NOMO-1 treated with DMSO at 0.1 percent for 48 hours (cell line): Measurements from ENCODE around the gene PPM1H.
A peak's percentile ranks its signal among the peaks of the same experiment; 100 is the strongest.
"Not testable (repeated sequence)": the region's sequence is repeated elsewhere in the genome, so short reads cannot be mapped to it uniquely, and the experiment has no call there.

Source experiments
- DNase-seq: peaks from one replicate; lab custom pipeline; 2025; ENCODE audit not compliant: unreplicated experiment; lab: John Stamatoyannopoulos, UW

PPM1H gene

DNA sequence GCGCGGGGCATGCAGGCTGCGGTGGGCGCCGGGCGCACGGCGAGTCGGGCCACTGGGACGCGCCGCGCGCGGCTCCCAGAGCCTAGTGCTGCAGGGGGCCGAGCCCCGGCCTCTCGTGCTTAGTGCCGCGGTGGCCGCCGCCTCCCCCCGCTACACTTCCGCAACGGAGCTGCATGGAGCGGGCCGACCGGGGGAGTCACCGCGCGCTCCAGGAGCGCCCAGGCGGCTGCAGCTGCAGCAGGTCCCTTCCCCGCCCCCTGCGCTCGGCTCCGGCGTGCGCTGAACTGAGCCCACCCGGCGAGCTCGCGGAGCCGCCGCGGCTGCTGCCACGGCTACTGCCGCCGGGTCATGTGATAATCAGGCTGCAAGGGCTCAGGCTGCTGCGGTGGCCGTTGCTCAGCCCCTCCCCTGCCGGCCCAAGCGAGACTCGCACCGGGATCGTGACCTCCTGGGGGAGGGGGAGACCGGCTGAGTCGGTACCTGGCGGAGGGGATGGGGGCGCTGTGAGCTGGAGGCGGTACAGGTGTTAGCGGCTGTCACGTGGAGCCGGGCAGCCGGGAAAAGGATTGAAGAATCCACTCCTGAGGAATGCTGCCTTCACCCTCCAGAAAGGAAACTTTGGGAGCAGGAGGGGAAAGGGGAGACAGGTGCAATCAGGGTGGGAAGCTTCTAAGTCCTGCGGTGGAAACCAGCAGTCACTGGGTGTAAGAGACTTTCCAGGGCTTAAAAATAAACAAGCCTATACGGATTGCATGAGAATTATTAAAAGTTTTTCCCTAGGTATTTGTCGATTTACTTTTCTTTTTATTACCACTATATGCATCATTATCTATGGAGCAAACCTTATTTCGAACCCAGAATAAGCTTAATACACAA is at the start of gene PPM1H:
Gene PPM1H (minus strand): TSS at position 352 of the 876 bp plus-strand sequence. CDS start 414 bp downstream, outside the sequence.
- DNase-seq = peak; percentile 48

DNA sequence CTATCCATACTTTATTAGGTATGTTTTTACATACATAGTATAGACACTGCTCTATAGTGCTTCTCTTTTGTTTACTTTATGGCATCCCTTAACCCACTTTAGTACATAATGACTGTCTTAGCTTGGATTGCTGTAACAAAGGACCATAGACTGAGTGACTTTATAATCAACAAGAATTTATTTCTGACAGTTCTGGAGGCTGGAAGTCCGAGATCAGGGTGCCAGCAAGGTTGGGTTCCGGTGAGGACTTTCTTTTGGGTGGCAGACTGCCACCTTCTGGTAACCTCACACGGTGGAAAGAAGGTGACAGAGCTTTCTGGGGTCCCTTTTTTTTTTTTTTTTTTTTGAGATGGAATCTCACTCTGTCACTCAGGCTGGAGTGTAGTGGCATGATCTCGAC is 48.6 kb upstream of the PPM1H start:
- no peak for DNase-seq

GRCh38 chr12:62978768-62979167 is 43.8 kb upstream of the PPM1H start:
- no peak for DNase-seq

GRCh38 chr12:62977883-62978282 is 42.9 kb upstream of the PPM1H start:
- DNase-seq = no peak

GRCh38 chr12:62977418-62977817 is 42.5 kb upstream of the PPM1H start:
- no peak for DNase-seq

DNA sequence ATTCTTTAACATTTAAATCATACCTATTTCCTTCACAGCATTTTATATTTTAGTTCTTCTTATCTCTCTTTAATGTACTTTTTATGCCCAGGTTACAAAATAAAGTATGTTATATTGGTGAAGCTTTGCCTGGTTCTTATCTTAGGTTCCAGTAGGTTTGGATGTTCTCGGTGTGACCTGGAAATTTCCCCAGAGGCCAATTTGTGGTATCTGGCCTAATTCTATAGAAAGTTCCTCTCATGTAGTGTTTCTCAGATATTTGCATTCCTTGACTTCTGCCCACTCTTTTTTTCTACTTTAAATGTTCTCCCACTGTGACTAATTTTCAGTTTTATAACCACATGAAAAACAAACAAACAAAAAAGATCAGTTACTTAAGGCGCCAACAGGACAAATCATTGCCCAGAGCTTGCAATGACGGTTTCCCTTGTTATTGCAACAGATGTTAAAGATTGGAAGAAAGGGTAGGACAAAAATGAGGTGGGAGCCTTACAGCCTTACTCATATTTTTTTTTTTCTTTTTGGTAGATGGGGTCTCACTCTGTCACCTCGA is 41.2 kb upstream of the PPM1H start:
- DNase-seq = no peak

DNA sequence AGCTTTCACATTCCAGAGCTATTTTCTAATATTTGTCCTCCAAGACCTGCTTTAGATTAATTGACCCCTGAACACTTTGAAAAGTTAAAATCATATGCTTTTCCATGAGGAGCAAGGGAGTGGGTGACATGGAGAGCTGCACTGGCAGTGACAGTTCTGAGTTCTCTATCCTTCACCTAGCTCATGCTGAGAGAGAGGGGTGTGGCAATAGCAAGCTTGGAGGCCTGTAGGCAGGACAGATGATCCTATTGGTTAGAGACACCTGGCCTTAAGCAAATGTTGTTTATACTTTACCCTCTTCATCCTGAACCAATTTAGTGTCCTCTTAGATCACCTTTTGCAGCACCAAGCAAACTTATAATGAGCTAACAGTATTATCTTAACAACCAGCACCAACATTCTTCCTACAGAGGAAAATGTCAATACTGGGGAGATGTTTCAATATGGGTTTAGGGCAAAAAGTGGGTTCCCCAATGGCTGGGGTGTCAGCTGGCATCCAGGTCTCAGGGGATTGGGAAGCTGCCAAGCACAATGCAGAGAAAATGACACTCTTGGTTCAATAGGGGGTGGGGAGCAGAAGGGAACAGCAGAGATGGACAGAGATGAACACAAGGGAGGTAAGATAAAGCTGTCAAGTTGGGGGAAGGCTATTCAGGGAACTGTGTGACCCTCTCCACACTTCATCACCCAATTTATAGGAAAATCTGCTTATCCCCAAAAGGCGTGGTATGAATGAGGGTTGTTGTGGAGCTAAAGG is 37.0 kb upstream of the PPM1H start:
- no peak for DNase-seq

- no peak for DNase-seq
Measured at GRCh38 chr12:62969695-62970094, 34.7 kb upstream of the PPM1H start.

DNA sequence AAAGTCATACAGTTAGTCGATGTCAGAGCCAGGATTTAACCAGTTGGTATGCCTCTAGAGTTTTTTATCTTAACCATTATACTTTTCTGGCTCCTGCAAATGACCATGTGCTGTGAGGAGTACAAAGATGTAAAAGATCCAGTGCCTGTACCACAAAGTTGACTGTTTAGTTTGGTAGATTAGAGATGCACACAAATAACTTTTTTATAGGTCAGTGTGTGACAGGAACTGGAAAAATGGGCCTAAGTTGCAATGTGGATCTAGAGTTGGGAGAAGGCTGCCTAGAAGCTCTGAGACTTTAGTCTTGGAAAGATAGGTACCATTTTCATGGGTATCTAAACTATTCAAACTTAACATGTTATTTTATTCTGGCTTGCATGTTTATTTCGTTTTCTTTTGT is 32.8 kb upstream of the PPM1H start:
- no peak for DNase-seq

DNA sequence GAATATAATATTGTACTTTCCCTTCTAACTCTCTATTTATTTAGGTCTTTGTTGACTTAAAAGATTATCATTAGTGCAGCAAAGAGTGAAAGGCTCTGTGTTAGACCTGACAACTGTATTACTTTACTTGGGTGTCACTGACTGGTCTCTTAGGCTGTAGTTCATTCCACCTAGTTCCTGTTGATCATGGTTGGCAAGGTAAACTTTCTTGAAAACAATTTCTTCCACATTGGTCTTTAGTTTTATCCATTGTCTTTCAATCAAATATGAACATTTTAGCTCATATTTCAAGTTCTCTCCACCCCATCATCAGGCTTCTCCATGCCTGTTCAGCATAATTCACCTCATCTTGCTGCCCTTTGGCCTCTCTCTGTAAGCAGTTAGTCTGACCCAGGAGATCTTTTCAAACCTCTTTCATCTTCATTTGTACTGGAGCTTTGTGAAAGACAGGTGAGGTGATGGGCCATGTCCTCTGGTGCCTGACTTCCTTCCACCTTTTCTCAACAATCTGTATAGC is 32.1 kb upstream of the PPM1H start:
- no peak for DNase-seq

- DNase-seq = not testable (repeated sequence)
Measured at GRCh38 chr12:62966446-62966989, 31.6 kb upstream of the PPM1H start.

DNA sequence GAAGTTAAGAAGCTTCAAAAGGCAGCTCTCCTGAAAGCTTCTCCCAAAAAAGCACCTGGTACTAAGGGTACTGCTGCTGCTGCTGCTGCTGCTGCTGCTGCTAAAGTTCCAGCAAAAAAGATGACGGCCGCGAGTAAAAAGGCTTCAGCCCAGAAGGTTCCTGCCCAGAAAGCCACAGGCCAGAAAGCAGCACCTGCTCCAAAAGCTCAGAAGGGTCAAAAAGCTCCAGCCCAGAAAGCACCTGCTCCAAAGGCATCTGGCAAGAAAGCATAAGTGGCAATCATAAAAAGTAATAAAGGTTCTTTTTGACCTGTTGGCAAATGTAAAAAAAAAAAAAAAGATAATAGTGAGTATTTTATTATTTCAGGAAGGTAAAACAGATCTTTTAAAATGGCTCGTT is 30.8 kb upstream of the PPM1H start:
- not testable (repeated sequence) for DNase-seq

GRCh38 chr12:62965242-62965641 is 30.3 kb upstream of the PPM1H start:
- DNase-seq = not testable (repeated sequence)

DNA sequence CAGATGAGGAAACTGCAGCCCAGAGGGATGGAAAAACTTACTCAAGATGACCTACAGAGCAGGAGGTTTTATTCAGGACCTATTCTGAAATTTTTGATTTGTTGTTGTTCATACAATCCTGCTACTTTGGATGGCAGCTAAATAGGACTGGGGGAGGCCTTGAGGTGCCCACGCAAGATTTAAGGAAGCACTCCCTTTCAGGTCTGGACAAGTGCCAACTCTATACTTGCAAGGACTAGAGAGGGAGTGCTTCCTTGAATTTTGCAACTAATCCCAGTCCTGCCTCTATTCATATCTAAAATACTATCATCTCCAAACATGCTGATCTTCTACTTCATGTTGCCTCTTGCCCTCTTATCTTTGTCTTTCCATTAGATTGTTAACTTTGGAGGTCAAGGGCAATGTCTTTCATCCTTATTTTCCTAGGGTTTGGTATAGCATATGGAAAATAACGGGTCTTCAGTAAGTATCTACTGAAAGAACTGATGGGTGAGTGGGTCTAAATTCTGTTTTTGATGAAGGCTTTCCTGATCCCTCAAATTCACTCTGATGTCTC is 28.6 kb upstream of the PPM1H start:
- no peak for DNase-seq

DNA sequence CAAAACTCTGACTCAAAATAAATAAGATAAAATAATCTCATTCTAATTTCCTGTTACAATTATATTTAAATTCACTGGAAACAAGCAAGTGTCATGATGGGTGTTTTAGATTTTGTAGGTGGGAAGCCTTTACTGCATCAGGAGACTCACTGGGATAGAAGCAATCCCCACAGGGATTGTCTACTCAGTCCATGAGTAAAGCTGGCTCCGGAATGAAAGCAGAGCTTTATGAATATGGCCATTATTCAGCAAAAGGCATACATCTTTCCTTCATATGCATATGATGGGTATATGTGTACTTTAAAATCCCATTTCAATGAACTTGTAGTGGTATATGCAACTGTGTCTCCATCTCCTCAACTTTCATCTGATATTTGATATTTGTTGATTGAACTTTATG is 25.4 kb upstream of the PPM1H start:
- DNase-seq = no peak

GRCh38 chr12:62959745-62960144 is 24.8 kb upstream of the PPM1H start:
- DNase-seq = no peak

DNA sequence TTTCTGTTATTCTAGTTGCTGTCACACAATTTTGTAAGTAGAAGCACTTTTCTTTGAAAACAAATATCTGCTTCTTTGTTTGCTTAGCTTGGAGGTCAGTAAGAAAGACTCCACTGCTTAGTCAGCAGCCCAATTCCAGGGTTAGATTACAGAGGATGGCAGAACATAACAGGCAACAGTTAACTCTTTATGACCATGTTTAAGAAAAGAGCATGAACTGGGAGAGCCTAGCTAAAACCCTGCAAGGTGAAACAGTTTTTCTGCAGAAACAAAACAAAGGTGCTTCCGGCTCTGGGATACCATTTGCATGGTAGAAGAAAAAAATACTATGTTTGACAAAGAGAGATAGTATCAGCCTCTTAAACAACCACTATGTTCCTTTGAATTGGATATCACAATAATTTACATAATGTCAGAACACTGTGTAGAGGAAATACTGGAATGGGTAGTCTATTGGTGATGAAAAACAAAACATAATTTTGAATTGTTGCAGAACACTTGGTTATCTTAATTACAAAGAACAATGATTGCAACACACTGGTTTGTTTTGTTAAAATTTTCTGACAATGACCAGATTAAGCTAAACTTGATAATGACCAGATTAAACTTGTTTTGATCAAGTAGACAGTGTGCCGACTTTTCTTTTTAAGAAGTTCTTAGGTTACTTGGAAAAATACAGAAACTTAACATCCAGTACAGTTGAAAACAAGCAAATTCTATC is 22.4 kb upstream of the PPM1H start:
- no peak for DNase-seq

- DNase-seq = no peak
Measured at GRCh38 chr12:62955678-62956077, 20.7 kb upstream of the PPM1H start.

DNA sequence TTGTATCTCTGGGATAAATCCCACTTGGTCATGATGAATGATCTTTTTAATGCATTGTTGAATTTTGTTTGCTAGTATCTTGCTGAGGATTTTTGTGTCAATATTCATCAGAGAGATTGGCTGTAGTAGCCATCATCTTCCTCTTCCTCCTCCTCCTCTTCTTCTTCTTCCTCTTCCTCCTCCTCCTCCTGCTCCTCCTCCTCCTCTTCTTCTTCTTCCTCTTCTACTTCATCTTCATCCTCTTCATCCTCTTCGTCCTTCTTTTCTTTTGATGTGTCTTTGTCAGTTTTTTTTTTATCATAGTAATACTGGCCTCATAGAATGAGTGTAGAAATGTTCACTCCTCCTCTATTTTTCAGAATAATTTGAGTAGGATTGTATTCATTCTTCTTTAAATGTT is 15.4 kb upstream of the PPM1H start:
- no peak for DNase-seq

DNA sequence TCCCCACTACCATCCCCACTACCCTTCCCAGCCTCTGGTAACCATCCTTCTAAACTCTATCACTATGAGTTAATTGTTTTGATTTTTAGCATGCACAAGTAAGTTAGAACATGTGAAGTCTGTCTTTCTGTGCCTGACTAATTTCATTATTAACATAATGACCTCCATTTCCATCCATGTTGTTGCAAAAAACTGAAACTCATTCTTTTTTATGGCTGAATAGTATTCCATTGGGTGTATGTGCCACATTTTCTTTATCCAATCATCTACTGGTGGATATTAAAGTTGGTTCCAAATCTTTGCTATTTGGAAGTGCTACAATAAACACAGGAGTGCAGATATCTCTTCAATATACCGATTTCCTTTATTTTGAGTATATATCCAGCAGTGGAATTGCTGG is 13.2 kb upstream of the PPM1H start:
- no peak for DNase-seq
